ENCODE measurements around the gene SCAP.

The SCAP gene

GRCh38 chr3:47412842-47413520 is 62.8 kb downstream of the SCAP start:
- DNase-seq: no peak

DNA sequence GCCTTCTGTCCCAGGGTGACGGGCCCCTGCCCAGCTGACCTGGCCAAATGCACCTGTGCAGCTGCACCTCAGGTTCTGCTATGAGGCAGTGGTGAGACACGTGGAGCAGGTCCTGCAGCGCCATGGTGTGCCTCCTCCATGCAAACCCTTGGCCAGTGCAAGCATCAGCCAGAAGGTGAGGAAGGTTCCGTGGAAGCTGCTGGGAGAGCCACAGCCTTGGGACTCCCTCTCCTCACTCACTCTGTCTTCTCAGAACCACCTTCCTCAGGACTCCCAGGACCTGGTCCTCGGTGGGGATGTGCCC is 63.3 kb downstream of the SCAP start:
- no peak for DNase-seq

DNA sequence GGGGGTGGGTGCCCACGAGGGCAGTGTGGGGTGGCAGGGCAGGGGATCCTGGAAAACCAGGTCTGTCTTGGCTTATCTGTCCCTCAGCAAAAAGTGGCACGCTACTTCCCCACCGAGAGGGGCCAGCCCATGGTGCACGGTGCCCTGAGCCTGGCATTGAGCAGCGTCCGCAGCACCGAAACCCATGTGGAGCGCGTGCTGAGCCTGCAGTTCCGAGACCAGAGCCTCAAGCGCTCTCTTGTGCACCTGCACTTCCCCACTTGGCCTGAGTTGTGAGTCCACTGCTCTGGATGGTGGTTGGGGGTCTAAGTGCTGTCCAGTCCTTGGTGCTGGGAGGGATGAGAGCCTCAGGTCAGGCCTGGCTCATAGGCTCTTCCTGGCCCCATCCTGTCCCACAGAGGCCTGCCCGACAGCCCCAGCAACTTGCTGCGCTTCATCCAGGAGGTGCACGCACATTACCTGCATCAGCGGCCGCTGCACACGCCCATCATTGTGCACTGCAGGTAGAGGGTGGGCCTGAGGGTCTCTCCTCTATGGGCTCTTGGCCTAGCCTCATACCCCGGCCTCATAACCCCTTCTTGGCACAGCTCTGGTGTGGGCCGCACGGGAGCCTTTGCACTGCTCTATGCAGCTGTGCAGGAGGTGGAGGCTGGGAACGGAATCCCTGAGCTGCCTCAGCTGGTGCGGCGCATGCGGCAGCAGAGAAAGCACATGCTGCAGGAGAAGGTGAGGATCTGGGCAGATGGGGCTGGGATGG is 63.9 kb downstream of the SCAP start:
- DNase-seq: no peak

GRCh38 chr3:47410801-47411646 is 64.7 kb downstream of the SCAP start:
- no peak for DNase-seq

- DNase-seq: no peak
Measured at GRCh38 chr3:47410417-47410720, 65.4 kb downstream of the SCAP start.

- DNase-seq: no peak
Measured at GRCh38 chr3:47409688-47410416, 65.9 kb downstream of the SCAP start.

GRCh38 chr3:47409284-47409683 is 66.5 kb downstream of the SCAP start:
- no peak for DNase-seq

GRCh38 chr3:47408839-47409229 is 66.9 kb downstream of the SCAP start:
- no peak for DNase-seq

DNA sequence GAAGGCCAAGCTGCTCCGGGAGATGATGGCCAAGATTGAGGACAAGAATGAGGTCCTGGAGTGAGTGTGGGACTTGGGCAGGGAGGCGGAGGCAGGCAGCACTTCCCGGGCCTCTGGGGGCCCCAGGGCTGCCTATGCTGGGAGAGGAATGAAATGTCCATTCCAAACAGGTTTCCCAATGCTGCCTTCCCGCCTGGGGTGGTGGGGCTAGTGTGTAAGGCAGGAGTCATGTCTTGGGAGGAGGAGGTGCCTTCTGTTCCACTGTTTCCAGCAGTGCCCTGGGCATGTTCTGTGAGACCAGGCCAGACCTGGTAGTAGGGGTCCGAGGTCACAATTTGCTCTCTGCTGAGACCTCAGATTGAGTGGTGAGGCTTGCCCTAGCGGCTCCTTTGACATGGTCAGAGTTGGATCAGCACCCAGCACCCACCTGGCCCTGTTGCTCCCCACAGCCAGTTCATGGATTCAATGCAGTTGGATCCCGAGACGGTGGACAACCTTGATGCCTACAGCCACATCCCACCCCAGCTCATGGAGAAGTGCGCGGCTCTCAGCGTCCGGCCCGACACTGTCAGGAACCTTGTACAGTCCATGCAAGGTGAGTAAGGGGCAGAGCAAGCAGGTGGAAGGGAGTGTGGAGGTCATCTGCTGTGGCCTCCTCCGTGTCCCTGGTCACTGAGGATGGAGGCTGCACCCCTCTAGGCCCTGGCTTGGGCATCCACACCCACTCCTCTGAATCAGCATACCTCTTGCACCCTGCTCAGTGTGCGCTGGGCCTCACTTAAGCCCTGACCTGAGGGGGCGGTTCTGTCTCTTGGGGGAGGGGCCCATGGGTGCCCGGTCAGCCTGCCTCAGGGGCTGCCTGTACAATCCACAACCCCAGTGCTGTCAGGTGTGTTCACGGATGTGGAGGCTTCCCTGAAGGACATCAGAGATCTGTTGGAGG is 67.6 kb downstream of the SCAP start:
- DNase-seq: no peak

GRCh38 chr3:47407237-47407636 is 68.5 kb downstream of the SCAP start:
- DNase-seq: no peak

- DNase-seq: no peak
Measured at GRCh38 chr3:47406762-47407149, 69.0 kb downstream of the SCAP start.

DNA sequence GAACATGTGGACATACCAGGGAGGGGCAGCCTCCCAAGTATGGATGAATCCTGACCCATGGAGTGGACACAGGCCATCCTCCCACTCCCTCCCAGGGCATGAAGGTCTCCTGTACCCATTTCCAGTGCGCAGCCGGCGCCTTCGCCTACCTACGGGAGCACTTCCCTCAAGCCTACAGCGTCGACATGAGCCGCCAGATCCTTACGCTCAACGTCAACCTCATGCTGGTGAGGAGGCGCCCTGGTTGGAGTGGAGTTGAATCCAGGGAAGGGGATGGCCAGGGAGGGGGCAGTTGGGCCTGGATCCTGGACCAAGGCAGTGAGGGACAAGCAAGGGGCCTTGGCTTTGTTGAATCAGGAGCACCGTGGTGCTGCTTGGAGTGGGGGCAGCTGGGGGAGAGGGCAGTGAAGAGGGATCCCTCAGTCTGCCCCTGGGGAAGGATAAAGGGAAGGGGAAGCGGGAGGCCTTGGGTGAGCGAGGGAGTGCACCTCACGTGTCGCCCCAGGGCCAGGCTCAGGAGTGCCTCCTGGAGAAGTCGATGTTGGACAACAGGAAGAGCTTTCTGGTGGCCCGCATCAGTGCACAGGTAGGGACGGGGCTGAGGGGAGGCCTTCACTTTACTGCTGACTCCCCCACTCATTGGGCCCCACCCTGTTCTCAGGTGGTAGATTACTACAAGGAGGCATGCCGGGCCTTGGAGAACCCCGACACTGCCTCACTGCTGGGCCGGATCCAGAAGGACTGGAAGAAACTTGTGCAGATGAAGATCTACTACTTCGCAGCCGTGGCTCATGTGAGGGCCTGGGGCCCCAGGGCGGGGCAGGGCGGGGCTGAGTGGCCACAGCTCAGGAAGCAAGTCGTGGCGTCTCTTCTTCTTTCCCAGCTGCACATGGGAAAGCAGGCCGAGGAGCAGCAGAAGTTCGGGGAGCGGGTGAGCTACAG is 69.7 kb downstream of the SCAP start:
- DNase-seq: no peak

DNA sequence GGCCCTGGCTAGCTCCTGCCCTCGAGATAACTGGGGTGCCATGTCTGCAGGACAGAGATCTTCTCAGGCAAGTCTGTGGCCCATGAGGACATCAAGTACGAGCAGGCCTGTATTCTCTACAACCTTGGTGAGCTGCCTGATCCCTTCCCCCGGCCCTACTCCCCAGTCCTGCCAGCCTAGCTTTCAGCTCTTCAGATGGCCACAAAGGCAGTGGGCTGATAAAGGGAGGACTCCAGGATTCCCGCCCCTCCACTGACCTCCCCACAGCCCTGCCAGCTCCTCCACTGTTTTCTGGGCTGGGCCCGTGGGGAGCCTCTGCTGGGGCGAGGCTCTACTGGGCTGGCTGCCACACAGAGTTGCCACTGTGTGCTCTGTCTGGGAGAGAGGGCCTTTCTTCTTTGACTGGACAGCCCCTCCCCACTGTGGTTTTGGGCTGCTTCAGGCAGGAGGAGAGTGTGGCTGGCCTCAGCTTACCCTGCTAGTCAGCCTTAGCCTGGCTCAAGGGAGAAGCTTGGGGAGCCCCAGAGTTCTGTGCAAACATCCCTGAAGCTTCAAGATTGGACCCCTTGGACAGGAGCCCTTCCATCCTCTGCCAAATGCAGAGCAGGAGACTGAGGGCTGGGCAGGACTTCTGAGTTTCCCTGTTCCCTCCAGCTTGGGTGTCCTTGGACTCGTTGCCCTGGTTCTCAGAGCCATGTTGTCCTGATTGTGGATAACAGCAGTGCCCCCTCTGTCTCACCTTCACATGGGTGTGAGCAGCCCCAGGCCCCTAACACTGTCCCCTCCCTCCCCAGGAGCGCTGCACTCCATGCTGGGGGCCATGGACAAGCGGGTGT is 70.6 kb downstream of the SCAP start:
- DNase-seq: no peak

DNA sequence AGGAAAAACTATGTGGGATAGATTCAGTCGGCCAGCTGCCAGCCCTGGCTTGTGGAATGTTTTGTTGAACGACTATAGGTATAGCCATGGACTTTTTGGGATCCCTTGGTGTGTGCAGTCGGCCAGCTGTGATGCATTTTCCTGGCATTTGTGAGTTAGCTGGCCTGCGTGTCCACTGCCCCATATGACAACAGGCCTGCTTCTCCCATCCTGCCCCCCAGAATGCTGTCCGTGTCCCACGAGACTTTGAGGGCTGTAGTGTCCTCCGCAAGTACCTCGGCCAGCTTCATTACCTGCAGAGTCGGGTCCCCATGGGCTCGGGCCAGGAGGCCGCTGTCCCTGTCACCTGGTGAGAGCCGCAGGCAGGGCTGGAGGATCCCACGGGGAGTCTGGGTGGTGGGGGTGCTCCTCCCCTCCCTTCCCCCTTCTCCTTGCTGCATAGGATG is 71.3 kb downstream of the SCAP start:
- no peak for DNase-seq

GRCh38 chr3:47399531-47400270 is 76.0 kb downstream of the SCAP start:
- DNase-seq: no peak

- DNase-seq: no peak
Measured at GRCh38 chr3:47399016-47399415, 76.7 kb downstream of the SCAP start.

DNA sequence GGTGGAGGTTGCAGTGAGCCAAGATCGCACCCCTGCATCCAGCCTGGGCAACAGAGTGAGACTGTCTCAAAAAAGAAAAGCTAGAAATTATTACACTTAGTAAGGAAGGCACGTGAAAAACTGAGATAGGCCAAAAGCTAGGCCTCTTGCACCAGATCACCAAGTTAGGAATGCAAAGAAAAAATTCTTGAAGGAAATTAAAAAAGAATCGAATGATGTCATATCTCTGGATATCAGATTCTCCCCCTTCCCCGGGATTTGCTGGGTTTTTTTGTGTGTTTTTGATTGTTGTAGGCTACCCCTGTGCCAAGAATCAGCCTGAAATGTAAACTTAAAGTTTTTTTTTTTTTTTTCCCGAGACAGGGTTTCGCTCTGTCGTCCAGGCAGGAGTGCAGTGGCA is 77.5 kb downstream of the SCAP start:
- DNase-seq: no peak

GRCh38 chr3:47394881-47395280 is 80.9 kb downstream of the SCAP start:
- no peak for DNase-seq

DNA sequence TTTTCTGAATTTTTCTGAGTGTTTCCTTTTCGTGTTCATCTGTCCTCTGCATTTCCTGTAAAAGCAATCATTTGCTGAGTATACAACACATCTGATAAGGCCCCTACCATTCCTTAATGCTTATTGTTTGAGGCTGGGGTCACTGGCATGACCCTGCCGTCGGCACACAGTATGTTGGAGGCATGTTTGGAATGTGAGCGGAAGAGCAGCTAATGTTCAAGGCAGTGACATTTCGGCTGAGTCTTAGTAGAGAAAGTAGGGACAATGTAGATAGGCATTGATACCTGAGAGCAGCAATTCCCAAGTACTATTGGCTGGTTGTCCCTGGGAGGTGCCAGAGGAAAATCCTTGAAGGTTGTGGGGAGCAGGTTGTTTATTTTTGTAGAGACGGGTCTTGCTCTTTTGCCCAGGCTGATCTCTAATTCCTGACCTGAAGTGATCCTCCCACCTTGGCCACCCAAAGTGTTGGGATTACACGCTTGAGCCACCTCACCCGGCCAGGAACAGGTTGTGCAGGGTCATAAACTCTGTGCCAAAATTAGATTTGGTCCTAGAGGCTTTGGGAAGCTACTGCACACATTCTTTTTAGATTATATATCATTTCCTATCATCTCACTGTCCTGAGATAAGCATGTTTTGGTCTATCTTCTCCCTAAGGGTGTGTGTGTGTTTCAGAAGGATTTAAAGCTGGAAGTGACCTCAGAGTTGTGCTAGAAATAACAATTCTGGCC is 81.4 kb downstream of the SCAP start:
- DNase-seq: no peak

All from NCI-H526 treated with DMSO at 0.1 percent for 48 hours (cell line).